Measurements from ENCODE around the gene CHFR. TPM values are rescaled to one million over a fixed set of nuclear protein-coding genes. Genes with fewer than 3 reads are reported as not detected.

Gene CHFR
- total RNA-seq, 1 experiment from 2014 or later: 53.3 TPM

GRCh38 chr12:132848521-132848920, 38.9 kb downstream of the CHFR start:
- no CpG with 5 or more reads among the region's 13 CpGs for WGBS (ENCODE audit: extremely low coverage, insufficient read length, low lambda C conversion rate)
- no peak overlapping the region for H2BK120ac ChIP-seq (ENCODE audit: low read depth, low read length, poor library complexity, severe bottlenecking)
- no peak overlapping the region for H3K4ac ChIP-seq (ENCODE audit: low read depth, low read length)
- no peak overlapping the region for H4K8ac ChIP-seq (replicated peaks; ENCODE audit: insufficient read length, low read depth, low read length)
- H2BK5ac ChIP-seq (ENCODE audit: insufficient read length, low read length): no peak overlapping the region
- H3K9ac ChIP-seq (ENCODE audit: extremely low read depth, insufficient read length, low read length): no peak overlapping the region
- no peaks in the 10 kb centered on the region for H3K23me2 ChIP-seq (ENCODE audit: insufficient read length, low read depth, low read length, poor library complexity, severe bottlenecking)
- H3K56ac ChIP-seq (ENCODE audit: insufficient read length, low read depth, low read length): no peak overlapping the region
- no peak overlapping the region for H2BK12ac ChIP-seq (ENCODE audit: insufficient read length, low read depth, low read length)
- H4K91ac ChIP-seq (ENCODE audit: insufficient read length, low read depth, low read length): no peak overlapping the region
- H3T11ph ChIP-seq (ENCODE audit: low read length): no peak overlapping the region
- H3K9me3 Mint-ChIP-seq: no peaks in the 10 kb centered on the region
- no peak overlapping the region for H4K5ac ChIP-seq (ENCODE audit: insufficient read length, low read depth, low read length)
- H3K27me3 Mint-ChIP-seq (ENCODE audit: low read depth): no peaks in the 10 kb centered on the region
- H3K36me3 Mint-ChIP-seq (ENCODE audit: insufficient read depth in 1 of 3, low read depth in 3 of 3): peaks cover 21 to 73% (median 46%) of the 10 kb centered on the region in 3 experiments; a peak in 6 of 7 replicates
- no peaks in the 10 kb centered on the region for H3K79me1 ChIP-seq (ENCODE audit: insufficient read depth, low read depth, low read length, poor library complexity, severe bottlenecking)
- H2BK15ac ChIP-seq (ENCODE audit: low read depth, low read length): no peak overlapping the region
- no peak for DNase-seq
- H3K79me2 ChIP-seq (ENCODE audit: insufficient read depth, low read length): no peaks in the 10 kb centered on the region
- H3K18ac ChIP-seq (ENCODE audit: insufficient read length, low read depth, low read length): no peak overlapping the region
- H3K4me1 ChIP-seq (ENCODE audit: insufficient read depth, low read length): peaks cover 2% of the 10 kb centered on the region; the same call in 1 of the 2 replicates
- no peaks in the 10 kb centered on the region for H3K9me3 ChIP-seq (ENCODE audit: control insufficient read depth, low read depth, low read length)
- H3K14ac ChIP-seq (ENCODE audit: insufficient read depth, low read length): no peak overlapping the region; the same call in 1 of the 2 replicates
- no peak overlapping the region for H2AFZ ChIP-seq (ENCODE audit: low read length)
- TF ChIP-seq CTCF (conservative IDR thresholded peaks at IDR 0.05): no peak
- no peaks in the 10 kb centered on the region for H4K20me1 ChIP-seq (ENCODE audit: control insufficient read depth, insufficient read depth, insufficient read length)
- peak overlapping the region; percentile 21 to 57; a peak in 3 of 5 replicates for H3K4me3 Mint-ChIP-seq
- no peak overlapping the region for H2BK20ac ChIP-seq (ENCODE audit: low read depth, low read length, poor library complexity, severe bottlenecking)
- H3K27ac Mint-ChIP-seq: peak overlapping the region; percentile 16 to 98 (median 92); a peak in 5 of 7 replicates
- no peaks in the 10 kb centered on the region for H3K27me3 ChIP-seq (ENCODE audit: insufficient read depth, low read length)
- no peak overlapping the region for H3K23ac ChIP-seq (ENCODE audit: insufficient read length, low read depth, low read length)
- H3K4me1 Mint-ChIP-seq: peaks cover 21 to 22% of the 10 kb centered on the region in 2 experiments
- no peak overlapping the region for H2AK5ac ChIP-seq (ENCODE audit: insufficient read length, low read length)
- no peak overlapping the region for H3K4me2 ChIP-seq (ENCODE audit: insufficient read depth, insufficient read length, low read length)
- H3K27ac ChIP-seq (ENCODE audit: insufficient read length, low read depth, low read length): no peak overlapping the region

Measured in H9 (cell line).